DOHH2 (cell line): ENCODE results near the gene MDN1.

ENCODE experiments used
- CTCF ChIP-seq: fragments of 200-600 bp; sonication (generic); IDR thresholded peaks from one replicate; pipeline ENCODE4 v1.5.1; 2014; ENCODE audit warnings: antibody characterized with exemption, mild to moderate bottlenecking, low read depth, low read length; ENCODE audit not compliant: poor library complexity, severe bottlenecking
- EZH2phosphoT487 ChIP-seq: fragments of 200-600 bp; sonication (generic); IDR thresholded peaks from 2 replicates; pipeline ENCODE4 v1.6.1; 2017; ENCODE audit warnings: borderline replicate concordance, mild to moderate bottlenecking, antibody characterized with exemption, low read length, moderate library complexity, mixed read lengths

GRCh38 chr6:89693207-89693606, 126.4 kb downstream of the MDN1 start:
- TF ChIP-seq CTCF (no peak), EZH2phosphoT487 (no peak)
